LNCaP clone FGC (cell line): ENCODE results near the gene SDF4.

Experiments used
- DNase-seq: peaks from one replicate; pipeline ENCODE4 v3.0.0-alpha.2; 2011; ENCODE audit warnings: low read depth
- H3K4me3 ChIP-seq: 2 replicates; pipeline ENCODE4 v1.5.1; 2011; ENCODE audit warnings: mild to moderate bottlenecking, low read depth, low read length, control low read depth
- TF ChIP-seq, protein P1 (sequence below): IDR thresholded peaks from 2 replicates; pipeline ENCODE4 v1.5.1; 2012; ENCODE audit warnings: mild to moderate bottlenecking; ENCODE audit not compliant: control insufficient read depth, insufficient read depth; ENCODE audit errors: extremely low read depth

Gene SDF4

GRCh38 chr1:1212780-1213344, 18.9 kb downstream of the SDF4 start:
- TF ChIP-seq, protein P1, sequence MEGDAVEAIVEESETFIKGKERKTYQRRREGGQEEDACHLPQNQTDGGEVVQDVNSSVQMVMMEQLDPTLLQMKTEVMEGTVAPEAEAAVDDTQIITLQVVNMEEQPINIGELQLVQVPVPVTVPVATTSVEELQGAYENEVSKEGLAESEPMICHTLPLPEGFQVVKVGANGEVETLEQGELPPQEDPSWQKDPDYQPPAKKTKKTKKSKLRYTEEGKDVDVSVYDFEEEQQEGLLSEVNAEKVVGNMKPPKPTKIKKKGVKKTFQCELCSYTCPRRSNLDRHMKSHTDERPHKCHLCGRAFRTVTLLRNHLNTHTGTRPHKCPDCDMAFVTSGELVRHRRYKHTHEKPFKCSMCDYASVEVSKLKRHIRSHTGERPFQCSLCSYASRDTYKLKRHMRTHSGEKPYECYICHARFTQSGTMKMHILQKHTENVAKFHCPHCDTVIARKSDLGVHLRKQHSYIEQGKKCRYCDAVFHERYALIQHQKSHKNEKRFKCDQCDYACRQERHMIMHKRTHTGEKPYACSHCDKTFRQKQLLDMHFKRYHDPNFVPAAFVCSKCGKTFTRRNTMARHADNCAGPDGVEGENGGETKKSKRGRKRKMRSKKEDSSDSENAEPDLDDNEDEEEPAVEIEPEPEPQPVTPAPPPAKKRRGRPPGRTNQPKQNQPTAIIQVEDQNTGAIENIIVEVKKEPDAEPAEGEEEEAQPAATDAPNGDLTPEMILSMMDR: no peak
- H3K4me3 ChIP-seq: no peak overlapping the region
- DNase-seq: no peak

DNA sequence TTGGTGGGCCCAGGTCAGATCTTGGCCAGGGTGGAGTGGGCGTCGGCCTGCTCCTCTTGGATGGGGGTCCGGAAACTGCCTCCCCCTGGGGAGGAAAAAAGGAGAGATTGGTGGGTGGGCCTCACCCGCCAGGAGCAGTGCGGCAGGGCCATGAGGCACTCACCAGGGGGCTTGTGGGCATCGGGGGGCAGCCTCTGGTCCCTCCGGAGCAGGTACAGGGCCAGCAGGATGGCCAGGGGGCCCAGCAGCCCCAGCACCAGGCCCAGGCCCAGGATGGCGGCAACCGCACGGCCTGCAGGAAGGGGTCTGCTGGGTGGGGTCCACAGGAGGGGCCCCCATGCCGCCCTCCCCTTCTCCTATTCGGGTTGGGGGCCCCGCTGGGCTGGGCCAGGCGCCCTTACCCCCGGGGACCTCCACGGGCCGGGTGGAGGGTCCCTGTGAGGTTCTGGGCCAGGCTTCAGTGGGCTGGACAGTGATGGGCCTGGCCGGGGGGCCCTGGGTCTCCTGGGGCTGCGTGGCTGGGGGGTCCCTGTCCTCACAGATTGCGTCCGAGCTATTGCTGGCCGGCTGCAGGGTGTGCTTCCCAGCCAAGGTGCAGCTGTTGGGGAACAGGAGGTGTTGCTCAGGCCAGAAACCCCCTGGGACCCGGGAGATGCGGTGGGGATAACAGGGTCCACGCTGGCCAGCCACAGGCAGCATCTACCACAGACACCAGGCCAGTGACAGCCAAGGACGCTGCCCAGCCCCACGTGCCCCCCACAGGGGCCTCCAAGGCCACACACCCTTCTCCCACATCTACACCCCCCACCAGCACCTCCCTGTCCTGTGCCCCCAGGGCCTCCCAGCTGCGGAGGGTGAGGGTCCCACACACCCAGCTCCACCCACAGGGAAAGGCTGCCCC, 20.0 kb downstream of the SDF4 start:
- TF ChIP-seq, protein P1: no peak
- DNase-seq: no peak

GRCh38 chr1:1210726-1211540, 20.9 kb downstream of the SDF4 start:
- no peak overlapping the region for H3K4me3 ChIP-seq
- TF ChIP-seq, protein P1: no peak
- no peak for DNase-seq

More for the DNA sequence above, 20.0 kb downstream of the SDF4 start:
- no peak overlapping the region for H3K4me3 ChIP-seq

GRCh38 chr1:1208713-1209433, 22.9 kb downstream of the SDF4 start:
- no peak overlapping the region for H3K4me3 ChIP-seq
- DNase-seq: no peak
- TF ChIP-seq, protein P1: no peak

DNA sequence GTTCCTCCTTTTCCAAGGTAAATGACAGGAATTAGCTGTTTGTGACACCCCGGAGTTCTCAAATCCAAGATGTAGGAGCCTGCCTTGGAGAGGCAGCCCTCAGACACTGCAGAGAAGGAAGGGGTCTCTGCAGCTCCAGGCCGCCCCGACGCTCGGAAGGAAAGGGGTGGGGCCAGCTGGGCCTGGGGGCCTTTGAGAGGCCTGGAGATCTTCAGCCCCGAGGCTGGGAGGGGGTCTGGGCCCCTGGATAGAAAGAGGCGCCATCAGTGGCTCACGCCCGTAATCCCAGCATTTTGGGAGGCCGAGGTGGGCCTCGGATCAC, 24.3 kb downstream of the SDF4 start:
- DNase-seq: no peak
- no peak overlapping the region for H3K4me3 ChIP-seq
- TF ChIP-seq, protein P1: no peak

DNA sequence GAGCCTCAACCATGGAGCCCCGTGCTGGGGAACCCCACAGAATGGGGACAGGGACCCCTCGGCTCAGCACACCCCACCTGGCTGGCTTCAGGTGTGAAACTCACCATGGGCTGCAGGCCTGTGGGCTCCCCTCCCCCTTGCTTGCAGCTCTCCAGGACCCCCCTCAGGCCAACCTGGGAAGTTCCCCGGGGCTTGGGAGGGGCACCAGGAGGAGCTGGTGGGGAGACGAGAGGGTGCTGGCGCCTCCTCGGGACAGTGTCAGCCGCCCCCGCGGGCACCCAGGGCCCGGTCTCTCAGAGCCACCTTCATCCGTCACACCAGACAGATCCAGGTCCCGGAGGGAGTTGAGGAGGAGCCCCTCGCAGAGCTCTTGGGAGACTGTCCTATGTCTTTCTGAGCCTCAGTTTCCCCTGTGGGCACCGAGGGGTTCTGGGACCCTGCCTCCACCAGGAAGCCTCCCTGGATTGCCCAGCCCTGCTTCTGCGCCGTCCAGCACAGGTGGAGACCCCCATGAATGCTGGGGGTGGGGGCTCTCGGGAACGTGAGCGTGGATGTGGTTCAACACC, 24.8 kb downstream of the SDF4 start:
- no peak overlapping the region for H3K4me3 ChIP-seq
- TF ChIP-seq, protein P1: no peak
- DNase-seq: no peak
